Measurements from ENCODE around the gene CENPX. TPM values are rescaled to one million over a fixed set of nuclear protein-coding genes. Genes with fewer than 3 reads are reported as not detected.
"Not testable (repeated sequence)": the region's sequence is repeated elsewhere in the genome, so short reads cannot be mapped to it uniquely, and the experiment has no call there.

CENPX gene
- total RNA-seq, 2 donors from 2014 or later: 66.1 to 102 TPM

DNA sequence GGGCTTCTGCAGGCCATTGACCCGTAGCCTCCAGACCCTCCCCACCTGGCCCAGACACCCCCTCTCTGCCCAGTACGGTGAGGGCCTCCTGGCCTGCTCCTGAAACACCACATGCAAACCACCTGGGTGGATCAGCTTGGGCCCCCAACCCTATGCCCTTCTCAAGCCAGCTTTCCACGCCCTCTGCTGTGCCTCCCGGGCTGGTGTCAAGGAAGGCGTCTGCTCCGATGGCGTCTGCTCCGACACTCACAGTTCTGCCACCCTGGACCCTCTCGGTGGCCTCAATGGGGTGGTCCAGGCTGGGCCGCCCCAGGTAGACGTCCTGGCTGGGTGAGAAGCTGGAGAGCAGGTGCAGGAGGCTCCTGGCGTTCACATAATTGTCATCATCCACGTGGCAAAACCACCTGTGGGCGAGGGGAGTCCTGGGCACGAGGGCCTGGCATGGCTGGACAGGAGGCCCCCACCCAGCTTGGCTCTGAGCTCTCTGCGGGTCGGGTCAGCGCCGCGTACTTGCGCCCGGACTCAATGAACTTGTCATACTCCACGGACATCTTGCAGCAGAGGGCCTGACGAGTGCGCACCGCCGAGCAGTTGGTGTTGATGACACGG, 27.6 kb upstream of the CENPX start:
- Mint-ChIP-seq H3K27ac (peak overlapping the region; percentile 84), H3K27me3 (no peaks in the 10 kb centered on the region), H3K36me3 (ENCODE audit: low read depth) (peaks cover 16% of the 10 kb centered on the region), H3K4me1 (no peaks in the 10 kb centered on the region), H3K9me3 (no peaks in the 10 kb centered on the region), H3K4me3 (peak overlapping the region; percentile 87)
- no peak for ATAC-seq (replicated peaks)

DNA sequence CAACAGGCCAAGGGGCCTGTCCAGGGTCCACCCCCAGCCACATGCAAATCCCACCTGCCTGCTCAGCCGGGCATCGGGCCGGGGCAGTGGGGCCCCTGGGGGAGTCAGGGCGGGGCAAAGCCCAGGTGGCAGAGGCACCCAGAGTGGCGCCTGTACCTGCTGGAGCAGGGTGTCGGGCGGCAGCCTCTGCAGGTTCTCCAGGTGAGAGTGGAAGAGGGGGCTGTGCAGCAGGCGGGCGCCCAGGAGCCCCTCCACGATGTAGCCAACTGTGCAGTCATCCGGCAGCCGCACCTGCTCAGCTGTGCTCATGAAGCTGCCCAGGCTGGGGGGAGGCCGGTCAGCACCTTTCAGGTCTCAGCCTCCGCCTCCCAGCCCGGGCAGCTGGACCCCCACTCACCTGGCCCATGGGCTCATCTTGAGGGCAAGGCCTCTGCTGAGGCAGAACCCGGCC, 26.9 kb upstream of the CENPX start:
- Mint-ChIP-seq H3K27ac (no peak overlapping the region), H3K9me3 (no peaks in the 10 kb centered on the region), H3K4me3 (no peak overlapping the region), H3K36me3 (ENCODE audit: low read depth) (peaks cover 11% of the 10 kb centered on the region), H3K27me3 (no peaks in the 10 kb centered on the region), H3K4me1 (no peaks in the 10 kb centered on the region)
- no peak for ATAC-seq (replicated peaks)

DNA sequence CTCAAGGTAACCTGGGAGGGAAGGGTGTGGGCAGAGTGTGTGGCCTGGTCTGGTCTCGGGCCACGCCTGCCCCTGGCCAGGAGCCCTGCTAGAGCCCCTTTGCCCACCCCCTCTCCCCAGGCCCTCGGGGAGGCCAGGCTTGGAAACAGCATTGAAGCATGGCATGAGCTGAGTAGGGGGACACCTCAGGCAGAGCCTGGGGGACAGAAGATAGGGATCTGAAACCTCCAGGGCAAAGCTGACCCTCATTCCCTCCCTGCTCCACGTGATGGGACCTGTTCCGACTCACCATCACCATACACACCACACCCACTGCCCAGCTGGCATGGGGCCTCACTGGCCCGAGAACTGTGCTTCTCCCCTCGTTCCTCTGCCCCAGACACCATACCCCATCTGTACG, 26.4 kb upstream of the CENPX start:
- no peaks in the 10 kb centered on the region for H3K27me3 Mint-ChIP-seq
- no peaks in the 10 kb centered on the region for H3K4me1 Mint-ChIP-seq
- peaks cover 11% of the 10 kb centered on the region for H3K36me3 Mint-ChIP-seq (ENCODE audit: low read depth)
- no peak overlapping the region for H3K4me3 Mint-ChIP-seq
- H3K9me3 Mint-ChIP-seq: no peaks in the 10 kb centered on the region
- no peak for ATAC-seq (replicated peaks)
- no peak overlapping the region for H3K27ac Mint-ChIP-seq

DNA sequence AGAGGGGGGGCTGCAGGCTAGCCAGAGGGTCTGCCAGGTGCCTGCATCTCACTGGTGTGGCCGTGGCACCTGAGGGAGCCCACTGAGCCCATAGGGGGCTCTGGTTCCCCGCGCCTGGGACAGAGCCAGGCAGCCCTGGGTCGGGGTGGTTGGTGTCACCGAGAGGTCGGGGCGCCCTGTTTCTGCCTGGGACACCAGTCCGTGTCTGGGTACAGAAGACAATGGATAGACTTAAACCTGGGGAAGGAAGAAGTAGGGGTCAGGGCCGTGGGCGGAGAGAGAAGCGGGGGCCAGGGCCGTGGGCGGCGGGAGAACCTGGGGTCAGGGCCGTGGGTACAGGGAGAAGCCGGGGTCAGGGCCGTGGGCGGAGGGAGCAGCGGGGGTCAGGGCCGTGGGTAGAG, 25.9 kb upstream of the CENPX start:
- Mint-ChIP-seq H3K36me3 (ENCODE audit: low read depth) (peaks cover 11% of the 10 kb centered on the region), H3K4me3 (no peak overlapping the region), H3K9me3 (no peaks in the 10 kb centered on the region), H3K4me1 (no peaks in the 10 kb centered on the region), H3K27me3 (no peaks in the 10 kb centered on the region), H3K27ac (no peak overlapping the region)
- no peak for ATAC-seq (replicated peaks)

DNA sequence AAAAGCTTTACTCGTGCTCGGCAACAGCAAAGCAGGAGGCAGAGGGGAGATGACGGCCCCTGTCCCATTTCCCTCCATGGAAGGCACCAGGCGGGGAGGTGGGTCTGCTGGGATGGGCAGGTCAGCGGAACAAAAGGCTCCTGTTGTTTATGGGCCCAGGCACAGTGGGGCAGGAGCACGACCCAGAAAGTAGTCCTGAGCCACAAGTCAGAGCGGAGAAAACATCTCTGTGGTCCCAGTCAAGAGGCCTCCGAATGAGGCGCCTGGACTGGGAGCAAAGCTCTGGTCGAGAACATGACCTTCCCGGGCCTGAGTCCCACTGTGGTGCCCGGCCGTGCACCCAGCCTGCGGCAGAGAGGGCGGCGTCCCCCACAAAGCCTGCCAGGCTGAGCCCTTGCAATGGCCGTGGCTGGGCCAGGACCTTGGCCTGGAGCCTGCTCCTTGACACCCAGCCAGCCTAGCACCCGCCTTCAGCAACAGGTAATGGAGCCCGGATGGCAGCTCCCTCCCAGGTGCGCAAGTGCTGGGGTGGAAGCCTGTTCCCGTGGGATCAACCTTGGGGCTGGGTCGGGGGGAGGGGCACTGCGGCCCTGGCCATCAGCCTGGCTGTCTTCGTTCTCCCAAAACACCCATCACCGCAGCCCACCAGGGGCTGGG, 25.4 kb upstream of the CENPX start:
- Mint-ChIP-seq H3K36me3 (ENCODE audit: low read depth) (peaks cover 11% of the 10 kb centered on the region), H3K9me3 (no peaks in the 10 kb centered on the region), H3K27ac (no peak overlapping the region), H3K4me1 (no peaks in the 10 kb centered on the region), H3K27me3 (no peaks in the 10 kb centered on the region), H3K4me3 (no peak overlapping the region)
- no peak for ATAC-seq (replicated peaks)

DNA sequence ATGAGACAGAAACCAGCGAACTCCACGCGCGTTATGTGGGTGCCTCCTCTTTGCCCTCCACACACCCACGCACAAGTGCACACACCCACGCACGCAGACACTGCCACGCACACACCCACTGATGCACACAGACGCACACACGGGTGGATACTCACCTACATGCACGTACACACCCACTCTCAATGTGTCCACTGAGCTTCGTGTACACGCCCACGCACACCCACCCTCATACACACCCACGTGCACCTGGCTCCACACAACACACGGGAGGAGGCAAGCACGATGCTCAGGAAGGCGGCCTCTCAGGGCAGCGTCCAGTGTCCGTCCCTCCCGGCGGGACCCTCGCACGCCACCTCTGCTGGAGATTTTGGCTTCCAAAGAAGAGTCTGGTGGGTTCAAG, 24.7 kb upstream of the CENPX start:
- Mint-ChIP-seq H3K27me3 (no peaks in the 10 kb centered on the region), H3K27ac (no peak overlapping the region), H3K4me1 (no peaks in the 10 kb centered on the region), H3K9me3 (no peaks in the 10 kb centered on the region), H3K4me3 (no peak overlapping the region), H3K36me3 (ENCODE audit: low read depth) (peaks cover 11% of the 10 kb centered on the region)
- no peak for ATAC-seq (replicated peaks)

DNA sequence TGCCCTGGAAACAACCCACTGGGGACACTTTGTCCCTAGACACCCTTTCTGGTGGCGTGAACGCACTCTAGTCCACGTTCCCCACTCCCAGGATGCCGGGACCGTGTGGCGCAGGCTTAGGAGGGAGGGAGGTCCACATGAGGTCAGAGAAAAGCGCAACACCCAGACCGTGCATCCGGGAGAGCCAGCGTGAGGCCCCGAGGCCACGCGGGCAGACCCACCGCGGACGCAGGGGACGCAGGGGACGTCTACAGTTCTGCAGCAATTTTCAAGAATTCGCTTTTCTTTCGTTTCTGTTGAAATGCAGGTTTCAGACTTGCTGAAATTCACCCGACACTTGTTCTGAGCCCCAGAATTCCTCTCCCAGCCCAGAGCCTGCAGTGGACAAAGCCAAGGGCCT, 24.2 kb upstream of the CENPX start:
- ATAC-seq (replicated peaks): no peak
- no peaks in the 10 kb centered on the region for H3K27me3 Mint-ChIP-seq
- no peak overlapping the region for H3K27ac Mint-ChIP-seq
- peaks cover 11% of the 10 kb centered on the region for H3K36me3 Mint-ChIP-seq (ENCODE audit: low read depth)
- H3K4me1 Mint-ChIP-seq: no peaks in the 10 kb centered on the region
- H3K9me3 Mint-ChIP-seq: no peaks in the 10 kb centered on the region
- no peak overlapping the region for H3K4me3 Mint-ChIP-seq

DNA sequence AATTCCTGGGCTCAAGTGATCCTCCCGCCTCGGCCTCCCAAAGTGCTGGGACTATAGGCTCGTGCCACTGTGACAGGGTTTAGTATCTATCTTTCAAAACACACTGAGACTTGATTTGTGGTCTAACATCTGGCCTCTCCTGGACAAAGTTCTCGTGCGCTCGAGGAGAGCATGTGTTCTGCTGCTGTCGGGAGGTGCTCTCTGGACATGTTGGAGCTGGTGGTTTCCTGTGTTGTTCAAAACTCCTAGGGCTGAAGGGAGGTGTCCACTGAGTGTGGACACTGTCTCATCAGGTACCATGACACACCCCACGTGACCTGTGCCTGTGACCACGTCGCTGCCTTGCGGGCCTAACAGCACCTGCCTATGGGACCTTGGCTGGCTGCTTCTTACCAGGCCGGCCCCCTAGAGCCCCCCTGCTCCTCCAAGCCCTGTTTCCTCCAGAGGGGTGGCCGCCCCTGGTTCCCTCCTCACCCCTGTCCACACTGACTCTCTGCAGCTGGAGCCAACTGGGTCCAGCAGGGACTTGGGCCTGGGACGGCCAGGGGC, 23.3 kb upstream of the CENPX start:
- no peaks in the 10 kb centered on the region for H3K27me3 Mint-ChIP-seq
- H3K9me3 Mint-ChIP-seq: no peaks in the 10 kb centered on the region
- peaks cover 11% of the 10 kb centered on the region for H3K36me3 Mint-ChIP-seq (ENCODE audit: low read depth)
- H3K4me3 Mint-ChIP-seq: no peak overlapping the region
- ATAC-seq (replicated peaks): no peak
- H3K4me1 Mint-ChIP-seq: no peaks in the 10 kb centered on the region
- no peak overlapping the region for H3K27ac Mint-ChIP-seq

DNA sequence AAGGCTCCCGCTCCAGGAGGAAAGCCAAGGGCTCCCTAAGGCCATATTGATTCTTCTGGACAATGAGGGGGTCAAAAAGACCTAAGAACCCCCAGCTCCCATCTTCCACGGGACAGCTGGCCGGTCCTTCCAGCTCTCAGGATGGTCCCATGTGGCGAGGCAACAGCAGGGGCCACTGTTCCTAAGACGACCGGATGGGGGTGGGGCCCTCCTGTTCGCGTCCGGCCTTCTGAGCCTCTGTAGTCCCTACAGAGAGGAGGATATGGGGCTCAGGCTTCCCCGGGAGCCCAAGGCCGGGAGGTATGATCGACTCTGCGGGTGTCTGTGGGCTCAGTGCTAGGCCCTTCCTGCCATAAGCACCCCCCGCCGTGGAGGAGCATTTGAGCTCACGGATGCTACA, 20.8 kb upstream of the CENPX start:
- Mint-ChIP-seq H3K4me1 (peaks cover 5% of the 10 kb centered on the region), H3K9me3 (no peaks in the 10 kb centered on the region), H3K27ac (no peak overlapping the region), H3K27me3 (no peaks in the 10 kb centered on the region), H3K36me3 (ENCODE audit: low read depth) (peaks cover 6% of the 10 kb centered on the region), H3K4me3 (no peak overlapping the region)
- ATAC-seq (replicated peaks): no peak

DNA sequence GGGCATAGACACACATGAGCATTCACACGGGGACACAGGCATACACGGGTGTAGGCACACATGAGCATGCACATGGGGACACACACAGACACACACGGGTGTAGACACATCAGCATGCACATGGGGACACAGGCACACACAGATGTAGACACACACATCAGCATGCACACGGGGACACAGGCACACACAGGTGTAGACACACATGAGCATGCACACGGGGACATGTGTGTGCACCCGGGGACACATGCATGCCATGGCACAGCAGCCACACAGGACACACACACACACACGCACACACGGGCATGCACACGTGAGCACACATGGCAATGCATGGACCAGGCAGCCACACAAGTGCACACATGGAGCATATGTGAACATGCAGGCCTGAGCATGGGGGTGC, 20.0 kb upstream of the CENPX start:
- Mint-ChIP-seq H3K27me3 (no peaks in the 10 kb centered on the region), H3K4me3 (no peak overlapping the region), H3K4me1 (peaks cover 9% of the 10 kb centered on the region), H3K36me3 (ENCODE audit: low read depth) (peaks cover 4% of the 10 kb centered on the region), H3K9me3 (no peaks in the 10 kb centered on the region), H3K27ac (no peak overlapping the region)
- ATAC-seq (replicated peaks): no peak

DNA sequence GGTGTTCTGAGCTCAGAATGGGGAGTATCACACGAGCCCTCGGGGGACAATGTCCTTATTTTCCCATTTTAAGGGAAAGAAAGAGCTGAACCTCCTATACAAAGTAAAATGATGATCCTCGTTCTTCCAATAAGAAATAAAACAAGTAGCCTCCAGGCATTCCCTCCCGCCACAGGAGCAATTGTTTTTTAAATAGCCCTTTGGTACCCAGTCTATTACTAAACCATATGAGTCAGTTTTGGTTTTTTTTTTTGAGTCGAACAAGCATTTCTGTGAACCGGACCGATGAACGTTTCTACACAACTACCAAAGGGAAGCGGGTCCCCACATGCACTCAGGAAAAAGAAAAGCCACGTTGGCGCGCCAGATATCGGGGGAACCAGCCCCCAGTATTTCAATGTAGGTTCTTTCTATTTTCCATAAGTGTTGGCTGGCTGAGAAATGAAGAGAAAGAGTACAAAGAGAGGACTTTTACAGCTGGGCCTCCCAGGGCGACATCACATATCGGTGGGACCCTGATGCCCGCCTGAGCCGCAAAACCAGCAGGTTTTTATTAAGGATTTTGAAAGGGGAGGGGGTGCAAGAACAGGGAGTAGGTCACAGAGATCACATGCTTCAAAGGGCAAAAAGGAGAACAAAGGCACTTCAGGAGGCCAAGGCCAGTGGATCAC, 18.6 kb upstream of the CENPX start:
- no peak for ATAC-seq (replicated peaks)
- Mint-ChIP-seq H3K9me3 (no peaks in the 10 kb centered on the region), H3K36me3 (ENCODE audit: low read depth) (no peaks in the 10 kb centered on the region), H3K27me3 (no peaks in the 10 kb centered on the region), H3K4me1 (peaks cover 11% of the 10 kb centered on the region), H3K27ac (no peak overlapping the region), H3K4me3 (no peak overlapping the region)

DNA sequence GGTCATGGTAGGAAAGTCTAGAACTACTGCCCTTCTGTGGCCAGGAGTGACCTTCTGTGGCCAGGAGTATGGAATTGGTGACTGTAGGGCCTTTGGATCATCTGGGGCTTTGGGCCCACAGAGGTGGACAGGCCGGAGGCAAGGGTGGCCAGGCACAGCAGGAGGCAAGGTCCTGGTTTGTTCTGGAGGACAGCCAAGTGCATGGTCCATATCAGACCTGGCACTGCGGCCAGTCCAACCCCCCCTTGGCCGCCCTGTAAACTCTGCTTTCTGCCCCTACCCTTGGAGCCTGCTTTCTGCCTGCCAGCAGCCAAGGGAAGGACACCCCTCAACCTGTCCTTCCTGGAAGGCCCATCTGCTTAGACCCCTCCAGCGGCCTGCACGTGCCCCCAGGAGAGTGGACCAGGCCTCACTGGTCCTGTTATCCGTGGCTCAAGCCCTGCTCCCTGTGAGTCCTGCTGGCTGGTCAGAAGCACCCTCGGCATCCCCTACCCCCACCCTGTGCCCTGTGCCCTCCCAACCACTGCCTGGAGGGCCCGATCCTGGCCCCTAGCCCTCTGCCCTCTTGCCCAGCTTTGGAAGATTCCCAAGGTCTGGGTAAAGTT, 17.1 kb upstream of the CENPX start:
- ATAC-seq (replicated peaks): no peak
- no peak overlapping the region for H3K27ac Mint-ChIP-seq
- no peaks in the 10 kb centered on the region for H3K27me3 Mint-ChIP-seq
- H3K9me3 Mint-ChIP-seq: no peaks in the 10 kb centered on the region
- no peak overlapping the region for H3K4me3 Mint-ChIP-seq
- peaks cover 15% of the 10 kb centered on the region for H3K4me1 Mint-ChIP-seq
- H3K36me3 Mint-ChIP-seq (ENCODE audit: low read depth): no peaks in the 10 kb centered on the region

DNA sequence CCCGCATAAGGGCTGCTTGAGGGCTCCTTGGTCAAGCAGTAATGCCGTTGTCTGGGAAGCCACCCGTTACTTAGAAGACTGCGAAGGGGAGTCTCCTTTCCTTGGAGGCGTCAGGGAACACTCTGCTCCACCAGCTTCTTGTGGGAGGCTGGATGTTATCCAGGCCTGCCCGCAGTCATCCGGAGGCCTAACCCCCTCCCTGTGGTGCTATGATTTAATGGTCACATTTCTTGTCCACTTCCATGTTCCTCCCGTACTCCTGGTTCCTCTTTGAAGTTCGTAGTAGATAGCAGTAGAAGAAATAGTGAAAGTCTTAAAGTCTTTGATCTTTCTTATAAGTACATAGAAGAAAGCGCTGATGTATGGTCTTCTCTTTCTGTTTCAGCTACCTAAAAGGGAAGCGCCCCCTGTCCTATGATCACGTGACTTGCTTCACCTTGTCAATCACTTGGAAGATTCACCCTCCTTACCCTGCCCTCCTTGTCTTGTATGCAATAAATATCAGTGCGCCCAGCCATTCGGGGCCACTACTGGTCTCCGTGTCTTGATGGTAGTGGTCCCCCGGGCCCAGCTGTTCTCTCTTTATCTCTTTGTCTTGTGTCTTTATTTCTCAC, 16.2 kb upstream of the CENPX start:
- Mint-ChIP-seq H3K4me1 (peaks cover 15% of the 10 kb centered on the region), H3K4me3 (peak overlapping the region; percentile 40)
- H3K36me3 Mint-ChIP-seq (ENCODE audit: low read depth); H3K27ac Mint-ChIP-seq; ATAC-seq (replicated peaks); H3K27me3 Mint-ChIP-seq; H3K9me3 Mint-ChIP-seq: not testable (repeated sequence)

DNA sequence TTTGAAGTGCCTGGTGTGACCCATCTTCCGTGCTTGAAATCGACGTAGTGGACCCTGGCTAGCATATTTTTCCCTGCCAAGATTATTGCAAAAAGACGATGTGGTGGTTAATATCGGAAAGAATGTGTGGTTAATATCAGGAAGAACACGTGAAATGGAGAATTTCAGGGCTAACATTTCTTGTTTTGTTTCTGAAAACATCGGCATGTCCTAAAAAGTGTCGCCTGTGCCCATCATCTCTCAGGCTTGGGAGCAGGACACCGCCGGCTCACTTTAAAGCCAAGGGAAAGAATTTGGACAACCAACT, 15.2 kb upstream of the CENPX start:
- no peak for ATAC-seq (replicated peaks)
- H3K36me3 Mint-ChIP-seq (ENCODE audit: low read depth): no peaks in the 10 kb centered on the region
- H3K4me3 Mint-ChIP-seq: peak overlapping the region; percentile 87
- no peaks in the 10 kb centered on the region for H3K9me3 Mint-ChIP-seq
- peaks cover 15% of the 10 kb centered on the region for H3K4me1 Mint-ChIP-seq
- no peaks in the 10 kb centered on the region for H3K27me3 Mint-ChIP-seq
- H3K27ac Mint-ChIP-seq: peak overlapping the region; percentile 64

Measured in activated T-helper 17 cell treated with anti-CD3 and anti-CD28 coated beads, Interleukin-2, amount 50 U/mL, for 72 hours (primary cell).